ENCODE measurements around the gene FARP2. TPM values are rescaled to one million over a fixed set of nuclear protein-coding genes. Genes with fewer than 3 reads are reported as not detected.

The FARP2 gene
- total RNA-seq, 2 experiments from 2014 or later = 17.2 to 18.3 TPM

DNA sequence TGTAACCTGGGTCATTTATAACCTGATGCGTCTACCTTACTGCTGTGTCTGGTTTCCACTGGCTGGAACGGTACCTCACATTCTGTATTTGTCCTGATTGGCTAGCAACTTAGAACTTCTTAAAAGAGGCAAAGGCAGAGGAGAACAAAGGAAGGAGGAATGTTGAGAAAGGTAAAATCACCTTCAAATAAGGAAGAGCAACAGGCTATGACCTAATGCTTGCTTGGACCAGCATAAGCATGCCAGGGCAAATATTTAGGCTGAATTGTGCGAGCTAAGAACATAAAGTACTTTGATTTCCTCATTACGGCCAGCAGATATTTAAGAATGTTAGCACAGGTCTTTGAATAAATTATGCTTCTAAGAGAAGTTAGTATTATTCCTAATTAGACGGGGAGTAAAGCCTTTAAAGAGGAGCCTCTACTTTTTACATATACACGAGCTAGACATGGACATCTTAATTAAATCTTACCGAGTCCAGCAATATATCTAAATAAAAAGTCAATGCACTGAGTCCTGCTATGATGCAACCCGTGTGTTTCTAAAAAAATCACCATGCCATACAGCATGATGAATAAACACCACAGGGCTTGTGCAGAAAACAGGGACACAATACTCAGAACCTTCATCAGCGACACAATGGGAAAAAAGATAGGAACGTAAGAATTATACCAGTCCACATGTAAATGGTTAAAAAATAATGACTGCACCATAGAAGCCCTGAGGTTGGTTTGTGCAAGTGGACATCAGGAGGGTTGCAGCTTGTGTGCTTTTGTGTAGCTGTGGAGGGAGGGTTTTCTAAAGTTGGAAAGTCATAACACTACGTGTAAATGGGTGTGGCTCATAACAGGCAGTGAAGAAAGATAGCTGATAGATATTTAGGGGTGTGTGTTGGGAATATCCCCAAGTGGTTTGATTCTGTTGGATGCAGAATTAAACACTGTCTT, 26.1 kb upstream of the FARP2 start:
- Mint-ChIP-seq H3K4me1 (ENCODE audit: low read depth) (peaks cover 12% of the 10 kb centered on the region), H3K27me3 (no peaks in the 10 kb centered on the region), H3K36me3 (ENCODE audit: low read depth) (peaks cover 73% of the 10 kb centered on the region), H3K4me3 (no peak overlapping the region), H3K9me3 (no peaks in the 10 kb centered on the region), H3K27ac (peak overlapping the region; percentile 4)
- CTCF ChIA-PET = interaction anchor here (1.1 kb wide), 1 partner anchor 10 kb away, joined by 3 read pairs; no protein-coding TSS in a partner anchor
- ATAC-seq (ENCODE audit: poor library complexity) (no peak), DNase-seq (no peak)
- Histone ChIP-seq H3K4me1 (ENCODE audit: insufficient read depth, low read length) (no peaks in the 10 kb centered on the region), H3K36me3 (ENCODE audit: insufficient read depth, low read length) (peaks cover 81% of the 10 kb centered on the region), H3K9me3 (ENCODE audit: control insufficient read depth in 1 of 2, insufficient read depth in 1 of 2, low read length in 2 of 2) (no peaks in the 10 kb centered on the region), H3K27me3 (ENCODE audit: control insufficient read depth in 1 of 2, insufficient read depth in 2 of 2, low read length in 2 of 2) (no peaks in the 10 kb centered on the region), H3K4me3 (ENCODE audit: low read length) (no peak overlapping the region), H3K27ac (ENCODE audit: low read depth in 1 of 2, low read length in 2 of 2) (no peak overlapping the region)
- intact Hi-C loops (cut with DNase I, micrococcal nuclease) = no loop called here
- POLR2A ChIA-PET = no interaction called here
- TF ChIP-seq, protein P1, sequence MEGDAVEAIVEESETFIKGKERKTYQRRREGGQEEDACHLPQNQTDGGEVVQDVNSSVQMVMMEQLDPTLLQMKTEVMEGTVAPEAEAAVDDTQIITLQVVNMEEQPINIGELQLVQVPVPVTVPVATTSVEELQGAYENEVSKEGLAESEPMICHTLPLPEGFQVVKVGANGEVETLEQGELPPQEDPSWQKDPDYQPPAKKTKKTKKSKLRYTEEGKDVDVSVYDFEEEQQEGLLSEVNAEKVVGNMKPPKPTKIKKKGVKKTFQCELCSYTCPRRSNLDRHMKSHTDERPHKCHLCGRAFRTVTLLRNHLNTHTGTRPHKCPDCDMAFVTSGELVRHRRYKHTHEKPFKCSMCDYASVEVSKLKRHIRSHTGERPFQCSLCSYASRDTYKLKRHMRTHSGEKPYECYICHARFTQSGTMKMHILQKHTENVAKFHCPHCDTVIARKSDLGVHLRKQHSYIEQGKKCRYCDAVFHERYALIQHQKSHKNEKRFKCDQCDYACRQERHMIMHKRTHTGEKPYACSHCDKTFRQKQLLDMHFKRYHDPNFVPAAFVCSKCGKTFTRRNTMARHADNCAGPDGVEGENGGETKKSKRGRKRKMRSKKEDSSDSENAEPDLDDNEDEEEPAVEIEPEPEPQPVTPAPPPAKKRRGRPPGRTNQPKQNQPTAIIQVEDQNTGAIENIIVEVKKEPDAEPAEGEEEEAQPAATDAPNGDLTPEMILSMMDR (IDR thresholded peaks at IDR 0.05) = no peak

DNA sequence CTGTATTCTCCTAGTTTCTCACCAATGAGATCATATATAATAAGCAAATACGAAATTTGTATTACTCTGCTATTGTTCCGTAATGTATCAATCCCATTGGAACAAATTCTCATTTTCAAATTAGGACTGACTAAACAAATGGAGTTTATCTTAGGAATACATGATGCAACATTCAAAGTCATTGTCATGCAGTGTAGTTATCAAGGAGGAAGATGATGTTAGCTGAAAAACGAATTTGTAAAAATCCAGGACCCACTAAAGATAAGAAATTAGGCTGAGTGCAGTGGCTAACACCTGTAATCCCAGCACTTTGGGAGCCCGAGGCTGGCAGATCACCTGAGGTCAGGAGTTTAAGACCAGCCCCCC, 25.5 kb upstream of the FARP2 start:
- DNase-seq (no peak), ATAC-seq (ENCODE audit: poor library complexity) (no peak)
- Mint-ChIP-seq H3K27me3 (no peaks in the 10 kb centered on the region), H3K36me3 (ENCODE audit: low read depth) (peaks cover 73% of the 10 kb centered on the region), H3K27ac (peak overlapping the region; percentile 4), H3K9me3 (no peaks in the 10 kb centered on the region), H3K4me3 (no peak overlapping the region), H3K4me1 (ENCODE audit: low read depth) (peaks cover 9% of the 10 kb centered on the region)
- Histone ChIP-seq H3K27ac (ENCODE audit: low read depth in 1 of 2, low read length in 2 of 2) (no peak overlapping the region), H3K4me3 (ENCODE audit: low read length) (no peak overlapping the region), H3K9me3 (ENCODE audit: control insufficient read depth in 1 of 2, insufficient read depth in 1 of 2, low read length in 2 of 2) (no peaks in the 10 kb centered on the region), H3K4me1 (ENCODE audit: insufficient read depth, low read length) (no peaks in the 10 kb centered on the region), H3K27me3 (ENCODE audit: control insufficient read depth in 1 of 2, insufficient read depth in 2 of 2, low read length in 2 of 2) (no peaks in the 10 kb centered on the region), H3K36me3 (ENCODE audit: insufficient read depth, low read length) (peaks cover 83% of the 10 kb centered on the region)
- TF ChIP-seq, protein P1 (IDR thresholded peaks at IDR 0.05) = no peak
- POLR2A ChIA-PET = no interaction called here
- CTCF ChIA-PET = interaction anchor here (1.1 kb wide), 1 partner anchor 10 kb away, joined by 3 read pairs; no protein-coding TSS in a partner anchor
- intact Hi-C loops (cut with DNase I, micrococcal nuclease) = no loop called here

GRCh38 chr2:241334813-241335212, 21.3 kb upstream of the FARP2 start:
- no peak for ATAC-seq (ENCODE audit: poor library complexity)
- H3K9me3 ChIP-seq (ENCODE audit: control insufficient read depth in 1 of 2, insufficient read depth in 1 of 2, low read length in 2 of 2) = no peaks in the 10 kb centered on the region
- CTCF ChIA-PET = no interaction called here
- H3K27me3 ChIP-seq (ENCODE audit: control insufficient read depth in 1 of 2, insufficient read depth in 2 of 2, low read length in 2 of 2) = no peaks in the 10 kb centered on the region
- H3K36me3 Mint-ChIP-seq (ENCODE audit: low read depth) = peaks cover 83% of the 10 kb centered on the region
- DNase-seq = no peak
- no peak overlapping the region for H3K4me3 Mint-ChIP-seq
- intact Hi-C loops (cut with DNase I, micrococcal nuclease) = no loop called here
- no peak overlapping the region for H3K27ac ChIP-seq (ENCODE audit: low read depth in 1 of 2, low read length in 2 of 2)
- no peak overlapping the region for H3K27ac Mint-ChIP-seq
- H3K36me3 ChIP-seq (ENCODE audit: insufficient read depth, low read length) = peaks cover 80% of the 10 kb centered on the region
- no peaks in the 10 kb centered on the region for H3K27me3 Mint-ChIP-seq
- no peak overlapping the region for H3K4me3 ChIP-seq (ENCODE audit: low read length)
- no peaks in the 10 kb centered on the region for H3K9me3 Mint-ChIP-seq
- TF ChIP-seq, protein P1 (IDR thresholded peaks at IDR 0.05) = no peak
- H3K4me1 Mint-ChIP-seq (ENCODE audit: low read depth) = peaks cover 18% of the 10 kb centered on the region
- POLR2A ChIA-PET = no interaction called here
- H3K4me1 ChIP-seq (ENCODE audit: insufficient read depth, low read length) = no peaks in the 10 kb centered on the region
